Kidney epithelial cell (primary cell): ENCODE measurements around the gene NT5C2. TPM values are rescaled to one million over a fixed set of nuclear protein-coding genes. Genes with fewer than 3 reads are reported as not detected.
"Not testable (repeated sequence)": the region's sequence is repeated elsewhere in the genome, so short reads cannot be mapped to it uniquely, and the experiment has no call there.

Source experiments
- DNase-seq: peaks from one replicate; pipeline ENCODE4 v3.0.0-alpha.2; 2010; ENCODE audit warnings: low read depth
- H3K27me3 ChIP-seq: 2 replicates; pipeline ENCODE4 v1.6.0; 2011; ENCODE audit warnings: low read length; ENCODE audit not compliant: control insufficient read depth, insufficient read depth
- H3K36me3 ChIP-seq: 2 replicates; pipeline ENCODE4 v1.5.1; 2011; ENCODE audit warnings: low read length; ENCODE audit not compliant: control insufficient read depth, insufficient read depth
- H3K4me3 ChIP-seq: 2 replicates; pipeline ENCODE4 v1.5.1; 2011; ENCODE audit warnings: low read depth, mild to moderate bottlenecking, control low read depth, low read length
- CTCF ChIP-seq: IDR thresholded peaks from 2 replicates; pipeline ENCODE4 v1.5.1; 2011; ENCODE audit warnings: mild to moderate bottlenecking, moderate library complexity, low read length, control low read depth, inconsistent platforms; ENCODE audit not compliant: insufficient read depth, poor library complexity, severe bottlenecking
- total RNA-seq: library from RNA; depleted of rRNA; stranded (reverse); fragments of >200 nt; gene quantifications from 2 replicates; pipeline ENCODE4 v1.2.3, GENCODE V29; 2015

The NT5C2 gene
- total RNA-seq, 1 donor from 2014 or later: 90.7 TPM

DNA sequence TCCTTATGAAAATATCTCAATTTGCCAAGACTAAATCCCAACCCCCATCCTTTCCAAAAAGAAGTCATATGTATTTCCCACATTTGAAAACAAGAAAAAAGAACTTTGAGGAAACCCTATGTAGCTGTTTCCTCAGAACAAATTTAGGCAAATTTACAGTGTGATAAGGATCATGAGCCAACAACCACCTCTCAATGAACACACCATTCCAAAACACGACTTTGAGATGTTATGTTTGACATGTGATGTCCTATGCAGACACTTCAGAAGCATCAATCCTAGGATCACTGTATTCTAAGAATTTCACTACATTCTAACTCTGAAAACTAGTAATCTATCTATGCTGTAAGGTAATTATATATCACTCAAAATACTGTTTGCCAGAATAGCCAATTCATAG, 62.2 kb downstream of the NT5C2 start:
- Histone ChIP-seq H3K27me3 (no peaks in the 10 kb centered on the region), H3K4me3 (no peak overlapping the region), H3K36me3 (no peaks in the 10 kb centered on the region)
- DNase-seq: no peak
- no peak for TF ChIP-seq CTCF

DNA sequence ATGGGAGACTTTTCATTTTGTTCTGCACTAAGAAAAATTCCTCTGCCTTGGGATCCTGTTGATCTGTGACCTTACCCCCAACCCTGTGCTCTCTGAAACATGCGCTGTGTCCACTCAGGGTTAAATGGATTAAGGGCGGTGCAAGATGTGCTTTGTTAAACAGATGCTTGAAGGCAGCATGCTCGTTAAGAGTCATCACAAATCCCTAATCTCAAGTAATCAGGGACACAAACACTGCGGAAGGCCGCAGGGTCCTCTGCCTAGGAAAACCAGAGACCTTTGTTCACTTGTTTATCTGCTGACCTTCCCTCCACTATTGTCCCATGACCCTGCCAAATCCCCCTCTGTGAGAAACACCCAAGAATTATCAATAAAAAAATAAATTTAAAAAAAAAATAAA, 62.9 kb downstream of the NT5C2 start:
- H3K4me3 ChIP-seq, H3K27me3 ChIP-seq, DNase-seq, H3K36me3 ChIP-seq: not testable (repeated sequence)

DNA sequence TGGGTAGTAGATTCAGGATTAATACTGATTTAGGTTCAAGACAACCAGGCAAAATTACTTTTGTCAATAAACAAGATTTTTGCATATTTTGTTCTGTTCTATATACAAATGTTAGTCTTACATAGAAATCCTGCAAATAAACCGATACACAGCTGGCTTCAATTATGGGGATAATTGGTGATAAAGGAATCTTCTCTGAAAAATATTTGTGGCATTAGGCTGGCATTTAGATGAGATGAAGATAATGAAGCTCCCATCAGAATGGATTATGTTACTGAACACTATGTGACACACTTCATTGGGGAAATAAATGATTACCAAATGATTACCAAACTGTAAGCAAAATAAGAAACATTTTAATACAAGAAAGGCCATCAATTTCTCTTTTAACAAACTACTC, 65.8 kb downstream of the NT5C2 start:
- no peak for DNase-seq
- H3K27me3 ChIP-seq: no peaks in the 10 kb centered on the region
- no peak for TF ChIP-seq CTCF
- H3K36me3 ChIP-seq: no peaks in the 10 kb centered on the region
- no peak overlapping the region for H3K4me3 ChIP-seq

GRCh38 chr10:103125323-103126267, 67.5 kb downstream of the NT5C2 start:
- Histone ChIP-seq H3K36me3 (no peaks in the 10 kb centered on the region), H3K27me3 (no peaks in the 10 kb centered on the region), H3K4me3 (no peak overlapping the region)
- no peak for DNase-seq
- no peak for TF ChIP-seq CTCF

DNA sequence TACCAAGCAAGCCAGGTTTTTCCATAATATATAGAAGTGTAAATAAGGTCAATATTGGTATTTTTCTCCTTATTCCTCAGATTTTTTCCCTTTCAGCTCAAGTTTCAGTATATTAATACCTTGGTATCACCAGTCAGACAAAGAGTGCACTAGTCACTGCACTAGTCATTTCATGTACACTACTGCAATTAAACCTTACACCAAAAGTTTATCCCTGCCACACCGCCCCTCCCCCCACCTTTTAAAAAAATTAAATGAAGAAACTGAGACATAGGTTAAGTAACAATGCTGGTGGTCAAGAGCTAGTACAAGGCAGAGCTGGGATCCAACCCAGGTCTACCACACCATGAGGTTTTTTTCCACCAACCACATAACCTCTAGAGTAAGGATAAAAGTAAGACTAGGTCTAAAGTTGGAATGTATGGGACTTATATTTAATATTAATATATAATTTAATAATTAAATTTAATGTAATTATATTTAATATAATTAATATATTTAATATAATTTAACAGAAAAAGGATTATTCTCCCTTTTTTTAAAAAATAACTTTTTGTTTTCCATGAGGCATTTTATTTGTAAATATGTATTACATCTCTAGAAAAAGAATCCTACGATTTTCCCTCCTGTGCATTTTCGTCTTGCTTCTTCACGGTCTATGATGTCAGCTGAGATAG, 68.5 kb downstream of the NT5C2 start:
- no peak overlapping the region for H3K4me3 ChIP-seq
- no peaks in the 10 kb centered on the region for H3K36me3 ChIP-seq
- H3K27me3 ChIP-seq: no peaks in the 10 kb centered on the region
- no peak for DNase-seq
- TF ChIP-seq CTCF: no peak

DNA sequence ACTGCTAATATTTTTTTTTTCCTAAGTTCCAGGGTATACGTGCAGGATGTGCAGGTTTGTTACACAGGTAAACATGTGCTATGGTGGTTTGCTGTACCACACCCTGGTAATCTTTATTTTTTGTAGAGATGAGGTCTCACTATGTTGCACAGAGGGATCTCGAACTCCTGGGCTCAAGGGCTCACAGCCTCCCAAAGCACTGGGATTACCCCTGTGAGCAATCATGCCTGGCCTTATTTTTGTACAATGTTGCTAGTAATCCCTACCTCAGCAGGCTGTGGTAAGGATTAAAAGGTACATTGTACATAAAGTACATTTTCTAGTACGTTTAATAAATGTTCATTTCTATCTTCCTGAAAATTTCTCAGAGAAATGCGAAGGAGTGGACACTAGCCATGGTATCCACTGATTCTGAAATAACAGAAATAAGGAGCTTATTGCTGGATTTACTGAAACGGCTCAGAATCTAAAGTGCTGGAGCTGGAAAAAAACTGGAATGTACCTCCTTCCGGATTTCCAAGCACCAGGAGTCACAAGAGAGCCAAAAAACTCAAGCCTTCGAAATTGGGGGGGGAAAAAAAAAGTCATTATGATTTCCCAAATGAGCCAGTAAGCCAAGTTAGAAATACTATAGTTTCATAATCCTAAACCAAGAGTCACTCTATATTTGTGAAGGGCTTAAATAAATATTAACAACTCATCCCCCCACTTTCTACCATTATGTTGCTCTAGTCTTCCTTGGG, 69.6 kb downstream of the NT5C2 start:
- DNase-seq: no peak
- H3K27me3 ChIP-seq: no peaks in the 10 kb centered on the region
- H3K4me3 ChIP-seq: no peak overlapping the region
- H3K36me3 ChIP-seq: no peaks in the 10 kb centered on the region
- no peak for TF ChIP-seq CTCF
